Ovary (tissue), 9 donors: ENCODE measurements around the gene ST14. TPM values are rescaled to one million over a fixed set of nuclear protein-coding genes. Genes with fewer than 3 reads are reported as not detected.

Experiments
- DNase-seq, 5 donors: peaks; one replicate each; pipeline ENCODE4 v3.0.0-alpha.2; 2019 to 2020
- H3K27ac ChIP-seq, 2 donors: fragments of 200-600 bp; one replicate each; pipeline versions ENCODE4 v1.5.1 to v1.8.0; 2019 to 2022
- H3K27me3 ChIP-seq: fragments of 200-600 bp; one replicate; pipeline ENCODE4 v1.8.0; 2022
- H3K36me3 ChIP-seq: fragments of 200-600 bp; sonication (generic); one replicate; pipeline ENCODE4 v1.5.1; 2019
- H3K4me1 ChIP-seq: one replicate; pipeline ENCODE4 v1.8.1; 2013; ENCODE audit warnings: mild to moderate bottlenecking, moderate library complexity; ENCODE audit not compliant: insufficient read depth
- H3K4me3 ChIP-seq: fragments of 200-600 bp; sonication (generic); one replicate; pipeline ENCODE4 v1.5.1; 2017
- H3K9me3 ChIP-seq, 2 donors: fragments of 200-600 bp in 1 of 2; sonication (generic) in 1 of 2; one replicate each; pipeline versions ENCODE4 v1.5.1 to v1.8.1; 2013 to 2019; ENCODE audit warnings: mild to moderate bottlenecking in 1 of 2, moderate library complexity in 1 of 2
- CTCF ChIP-seq, 3 donors: fragments of 450-650 bp in 2 of 3; fragments of 200-600 bp in 1 of 3; IDR thresholded peaks; one replicate each; pipeline versions ENCODE4 v1.5.1 to v1.8.0; 2016 to 2022; ENCODE audit warnings: antibody characterized with exemption in 3 of 3, mild to moderate bottlenecking in 1 of 3
- EP300 ChIP-seq: sonication (generic); formaldehyde crosslinking; IDR thresholded peaks from one replicate; pipeline ENCODE4 v1.6.1; 2017; ENCODE audit warnings: antibody characterized with exemption
- POLR2A ChIP-seq: fragments of 450-650 bp; IDR thresholded peaks from one replicate; pipeline ENCODE4 v1.6.1; 2017; ENCODE audit warnings: antibody characterized with exemption, mild to moderate bottlenecking, moderate library complexity
- WGBS, 3 donors: extraction: QIAGEN DNeasy Blood & Tissue Kit in 1 of 3; methylation state at CpG; one replicate each; pipeline versions ENCODE4 v1.1.5 to v1.1.7; 2013 to 2017; 5-methylcytosine and 5-hydroxymethylcytosine counted together
- intact Hi-C, 4 donors: fragments of 100-400 bp; cut with DNase I; formaldehyde crosslinking; loops; one replicate each; pipeline versions ENCODE4 v1.11.0 to v1.15.1; 2022 to 2023
- polyA plus RNA-seq, 2 donors: library from polyadenylated mRNA; stranded (reverse); fragments of 200-250 nt in 1 of 2; fragments of 350-450 nt in 1 of 2; fragmentation: Illumina TruSeq in 1 of 2; extraction: RNeasy Lipid Tissue Mini Kit (QIAGEN cat#74804) in 1 of 2; gene quantifications; one replicate each; pipeline ENCODE4 v1.2.3, GENCODE V29; 2013 to 2014
- total RNA-seq, 7 donors: library from RNA; depleted of rRNA in 2 of 7; stranded (reverse); fragments of >200 nt in 2 of 7; fragmentation: NEBNext Ultra II Directional in 3 of 7; extraction: Animal tissue kit (Norgen Biotek cat#: 25700) in 3 of 7; gene quantifications; one replicate each; pipeline versions ENCODE4 v1.1.0 to v1.2.4, GENCODE V29; 2016 to 2023
- donor health status: DM: no; HTN: no; CAD: no; lungs with moderate emphysema.
- donor health status: DM: no; HTN: no; CAD: no.
- donor health status: Bipolar disorder and iron deficiency.
- donor health status: DM: yes; HTN: yes; CAD: no.
- donor health status: DM: no; HTN: no; CAD: no.
- donor health status: DM: yes; HTN: yes; CAD: no.

ST14 gene
- total and polyA plus RNA-seq, 9 donors, result 0.18 to 76.2 (median 4.5) TPM

DNA sequence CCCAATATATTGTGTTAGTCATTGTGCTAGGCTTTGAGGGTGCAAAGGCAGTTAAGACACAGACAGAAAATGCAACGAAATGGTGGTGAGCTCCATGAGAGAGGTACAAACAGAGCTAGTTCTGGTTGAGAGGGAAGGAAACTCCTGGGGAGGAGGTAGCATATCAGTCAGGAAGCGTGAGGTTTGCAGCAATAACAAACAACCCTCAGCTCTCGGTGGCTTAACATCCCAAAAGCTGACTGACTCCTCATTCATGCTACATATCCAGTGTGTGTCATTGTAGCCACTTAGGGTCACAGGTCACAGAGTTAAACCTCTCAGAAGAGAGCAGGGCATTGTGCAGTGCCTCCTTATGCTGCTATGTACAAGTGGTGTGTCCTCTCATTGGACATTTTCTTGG, 1.7 kb upstream of the ST14 start:
- intact Hi-C loops, result no loop called here
- Histone ChIP-seq H3K4me1 (peaks cover 2% of the 10 kb centered on the region), H3K27me3 (no peaks in the 10 kb centered on the region), H3K9me3 (no peaks in the 10 kb centered on the region), H3K36me3 (no peaks in the 10 kb centered on the region), H3K27ac (no peak overlapping the region), H3K4me3 (no peak overlapping the region)
- no peak for DNase-seq
- TF ChIP-seq CTCF (IDR thresholded peaks at IDR 0.05) (no peak), EP300 (no peak), POLR2A (no peak)
- 80 to 83% (median 81%) methylated on average over 3 of the region's 3 CpGs for WGBS, 3 donors

DNA sequence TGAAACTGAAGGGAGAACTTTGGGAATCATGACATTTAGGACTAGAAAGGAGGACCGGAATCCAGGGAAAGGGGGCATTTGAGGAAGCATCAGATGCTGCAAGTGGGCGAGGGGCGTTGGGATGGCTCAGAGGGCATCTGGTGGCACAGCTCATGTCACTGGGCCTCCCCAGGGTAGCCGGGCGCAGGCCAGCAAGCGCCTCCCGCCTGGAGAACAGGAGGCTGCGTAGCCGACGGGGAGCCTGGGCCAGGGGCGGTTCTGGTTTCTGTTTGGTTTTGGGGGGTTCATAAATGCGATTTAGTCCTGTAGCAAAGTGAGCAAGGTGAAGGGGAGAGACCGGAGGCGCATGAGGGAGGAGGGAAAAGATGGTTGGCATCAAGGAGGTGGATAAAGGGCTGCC, 443 bp upstream of the ST14 start:
- WGBS, 3 donors, result 49 to 67% (median 66%) methylated on average over 14 of the region's 14 CpGs
- Histone ChIP-seq H3K36me3 (no peaks in the 10 kb centered on the region), H3K9me3 (no peaks in the 10 kb centered on the region), H3K4me3 (no peak overlapping the region), H3K27me3 (no peaks in the 10 kb centered on the region), H3K4me1 (peaks cover 2% of the 10 kb centered on the region), H3K27ac (no peak overlapping the region)
- DNase-seq, result no peak
- no peak for TF ChIP-seq POLR2A
- TF ChIP-seq CTCF (IDR thresholded peaks at IDR 0.05), result no peak
- TF ChIP-seq EP300, result no peak
- intact Hi-C loops, result no loop called here

DNA sequence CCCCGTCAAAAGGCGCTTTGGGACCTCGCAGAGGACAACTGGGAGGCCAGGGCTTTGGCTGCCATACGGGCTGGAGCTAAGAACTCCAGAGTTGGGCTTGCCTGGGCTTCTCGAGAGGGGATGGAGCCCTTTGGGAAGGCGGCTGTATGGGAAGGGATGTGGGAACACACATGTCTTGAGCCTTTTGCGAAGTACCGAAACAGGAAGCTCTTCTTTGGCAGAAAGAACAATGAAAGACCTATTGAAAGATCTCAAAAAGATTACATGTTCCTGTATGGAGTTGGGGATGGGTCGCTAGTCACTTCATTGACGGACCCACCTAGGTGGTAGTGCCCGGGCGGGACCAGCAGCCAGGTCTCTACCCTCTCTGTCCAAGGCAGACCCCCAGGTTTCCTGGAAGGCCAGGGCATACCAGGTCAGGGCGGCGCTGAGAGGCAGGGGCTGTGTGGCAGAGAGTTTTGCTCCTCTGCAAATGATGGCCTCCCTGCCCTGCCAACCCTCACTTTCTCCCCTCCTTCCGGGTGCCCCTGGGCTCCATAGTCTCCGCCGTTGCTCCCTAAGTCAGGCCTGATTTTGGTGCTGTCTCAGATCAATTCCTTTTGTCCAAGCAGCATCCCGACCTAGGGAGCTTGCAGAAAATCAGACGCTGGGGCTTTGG, 1.0 kb downstream of the ST14 start:
- no peak overlapping the region for H3K27ac ChIP-seq

GRCh38 chr11:130161441-130162145, 2.0 kb downstream of the ST14 start:
- DNase-seq, result no peak
- no peaks in the 10 kb centered on the region for H3K36me3 ChIP-seq
- H3K9me3 ChIP-seq, result no peaks in the 10 kb centered on the region
- H3K4me1 ChIP-seq, result peaks cover 2% of the 10 kb centered on the region
- TF ChIP-seq EP300, result no peak
- no peak for TF ChIP-seq CTCF (IDR thresholded peaks at IDR 0.05)
- no peak for TF ChIP-seq POLR2A
- H3K27me3 ChIP-seq, result no peaks in the 10 kb centered on the region
- intact Hi-C loops, result no loop called here
- WGBS, 3 donors, result 67 to 79% (median 73%) methylated on average over 11 of the region's 11 CpGs
- H3K4me3 ChIP-seq, result peak overlapping the region; percentile 9
- H3K27ac ChIP-seq, result no peak overlapping the region

More for the DNA sequence above, 1.0 kb downstream of the ST14 start:
- TF ChIP-seq EP300, result no peak
- no peak for TF ChIP-seq POLR2A
- TF ChIP-seq CTCF (IDR thresholded peaks at IDR 0.05), result no peak
- peaks cover 2% of the 10 kb centered on the region for H3K4me1 ChIP-seq
- no peaks in the 10 kb centered on the region for H3K27me3 ChIP-seq
- 42 to 56% (median 45%) methylated on average over 19 of the region's 19 CpGs for WGBS, 3 donors
- no peak for DNase-seq
- H3K36me3 ChIP-seq, result no peaks in the 10 kb centered on the region
- intact Hi-C loops, result no loop called here
- no peaks in the 10 kb centered on the region for H3K9me3 ChIP-seq
- H3K4me3 ChIP-seq, result peak overlapping the region; percentile 17
